Hepatocyte (in vitro differentiated cells): Measurements from ENCODE around the gene KIF25. TPM values are rescaled to one million over a fixed set of nuclear protein-coding genes. Genes with fewer than 3 reads are reported as not detected.
A peak's percentile ranks its signal among the peaks of the same experiment; 100 is the strongest.

Source experiments
- DNase-seq: peaks from one replicate; pipeline ENCODE4 v3.0.0-alpha.2; 2016; ENCODE audit warnings: low spot score
- H2AFZ ChIP-seq: fragments of 200-600 bp; sonication (generic); 2 replicates; pipeline ENCODE4 v1.6.0; 2016; ENCODE audit warnings: antibody characterized with exemption, mild to moderate bottlenecking
- H3K27ac ChIP-seq: fragments of 200-600 bp; sonication (generic); 2 replicates; pipeline ENCODE4 v1.5.1; 2016; ENCODE audit warnings: mild to moderate bottlenecking
- H3K27me3 ChIP-seq: fragments of 200-600 bp; sonication (generic); 2 replicates; pipeline ENCODE4 v1.6.1; 2016
- H3K36me3 ChIP-seq: fragments of 200-600 bp; sonication (generic); replicated peaks from 2 replicates; pipeline ENCODE4 v1.5.1; 2016; ENCODE audit warnings: low read depth; ENCODE audit not compliant: insufficient read depth
- H3K4me1 ChIP-seq: fragments of 200-600 bp; sonication (generic); 2 replicates; pipeline ENCODE4 v1.5.1; 2016; ENCODE audit warnings: mild to moderate bottlenecking, moderate library complexity; ENCODE audit not compliant: insufficient read depth
- H3K4me2 ChIP-seq: fragments of 200-600 bp; sonication (generic); 2 replicates; pipeline ENCODE4 v1.6.0; 2016
- H3K4me3 ChIP-seq: fragments of 200-600 bp; sonication (generic); 2 replicates; pipeline ENCODE4 v1.5.1; 2016; ENCODE audit warnings: mild to moderate bottlenecking
- H3K79me2 ChIP-seq: fragments of 200-600 bp; sonication (generic); 2 replicates; pipeline ENCODE4 v1.6.0; 2017; ENCODE audit warnings: mild to moderate bottlenecking
- H3K9me2 ChIP-seq: fragments of 200-600 bp; sonication (generic); replicated peaks from 2 replicates; pipeline ENCODE4 v1.6.0; 2017; ENCODE audit warnings: mild to moderate bottlenecking; ENCODE audit not compliant: insufficient read depth
- H3K9me3 ChIP-seq: fragments of 200-600 bp; sonication (generic); 2 replicates; pipeline ENCODE4 v1.5.1; 2016; ENCODE audit warnings: low read depth, mild to moderate bottlenecking
- H4K20me1 ChIP-seq: fragments of 200-600 bp; sonication (generic); 2 replicates; pipeline ENCODE4 v1.6.0; 2016; ENCODE audit warnings: mild to moderate bottlenecking; ENCODE audit not compliant: insufficient read depth, poor library complexity, severe bottlenecking
- EZH2 ChIP-seq: fragments of 200-600 bp; sonication (generic); IDR thresholded peaks from 2 replicates; pipeline ENCODE4 v1.6.1; 2016; ENCODE audit warnings: antibody characterized with exemption, mild to moderate bottlenecking, borderline replicate concordance
- EZH2phosphoT487 ChIP-seq: fragments of 200-600 bp; sonication (generic); IDR thresholded peaks from one replicate; pipeline ENCODE4 v1.6.1; 2018; ENCODE audit warnings: antibody characterized with exemption, mild to moderate bottlenecking, low read depth, moderate library complexity; ENCODE audit not compliant: unreplicated experiment, severe bottlenecking
- WGBS: methylation state at CpG from one replicate; pipeline ENCODE4 v1.1.6; 2016; ENCODE audit warnings: low lambda C conversion rate; ENCODE audit errors: missing lambda C conversion rate; 5-methylcytosine and 5-hydroxymethylcytosine counted together
- polyA plus RNA-seq: library from polyadenylated mRNA; unstranded; fragments of >200 nt; fragmentation: Nextera tagmentation; extraction: Ambion mirVana; gene quantifications from 2 replicates; pipeline ENCODE4 v1.2.1, GENCODE V29; 2016
- total RNA-seq: library from RNA; depleted of rRNA; stranded (reverse); fragments of >200 nt; gene quantifications from 2 replicates; pipeline ENCODE4 v1.2.3, GENCODE V29; 2014
- TF ChIP-seq, protein P1 (sequence below): fragments of 200-600 bp; sonication (generic); IDR thresholded peaks from 2 replicates; pipeline ENCODE4 v1.5.1; 2016; ENCODE audit warnings: antibody characterized with exemption, mild to moderate bottlenecking; ENCODE audit not compliant: poor library complexity

Gene KIF25
- total and polyA plus RNA-seq, 2 experiments from 2014 or later = 0.40 TPM; not detected in 1

- Histone ChIP-seq H3K9me3 (peaks cover 11% of the 10 kb centered on the region), H3K4me3 (no peak overlapping the region), H3K4me2 (no peak overlapping the region), H3K9me2 (no peaks in the 10 kb centered on the region), H4K20me1 (no peaks in the 10 kb centered on the region), H3K79me2 (no peaks in the 10 kb centered on the region), H3K27me3 (no peaks in the 10 kb centered on the region), H2AFZ (no peak overlapping the region), H3K4me1 (no peaks in the 10 kb centered on the region), H3K36me3 (no peaks in the 10 kb centered on the region), H3K27ac (peak overlapping the region; percentile 55)
- 30% methylated on average over 3 of the region's 3 CpGs for WGBS
- peak; percentile 75 for DNase-seq
- TF ChIP-seq, protein P1, sequence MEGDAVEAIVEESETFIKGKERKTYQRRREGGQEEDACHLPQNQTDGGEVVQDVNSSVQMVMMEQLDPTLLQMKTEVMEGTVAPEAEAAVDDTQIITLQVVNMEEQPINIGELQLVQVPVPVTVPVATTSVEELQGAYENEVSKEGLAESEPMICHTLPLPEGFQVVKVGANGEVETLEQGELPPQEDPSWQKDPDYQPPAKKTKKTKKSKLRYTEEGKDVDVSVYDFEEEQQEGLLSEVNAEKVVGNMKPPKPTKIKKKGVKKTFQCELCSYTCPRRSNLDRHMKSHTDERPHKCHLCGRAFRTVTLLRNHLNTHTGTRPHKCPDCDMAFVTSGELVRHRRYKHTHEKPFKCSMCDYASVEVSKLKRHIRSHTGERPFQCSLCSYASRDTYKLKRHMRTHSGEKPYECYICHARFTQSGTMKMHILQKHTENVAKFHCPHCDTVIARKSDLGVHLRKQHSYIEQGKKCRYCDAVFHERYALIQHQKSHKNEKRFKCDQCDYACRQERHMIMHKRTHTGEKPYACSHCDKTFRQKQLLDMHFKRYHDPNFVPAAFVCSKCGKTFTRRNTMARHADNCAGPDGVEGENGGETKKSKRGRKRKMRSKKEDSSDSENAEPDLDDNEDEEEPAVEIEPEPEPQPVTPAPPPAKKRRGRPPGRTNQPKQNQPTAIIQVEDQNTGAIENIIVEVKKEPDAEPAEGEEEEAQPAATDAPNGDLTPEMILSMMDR = no peak
- TF ChIP-seq EZH2 = no peak
- no peak for TF ChIP-seq EZH2phosphoT487
Observed at GRCh38 chr6:168007592-168008338, 10.3 kb downstream of the KIF25 start.

DNA sequence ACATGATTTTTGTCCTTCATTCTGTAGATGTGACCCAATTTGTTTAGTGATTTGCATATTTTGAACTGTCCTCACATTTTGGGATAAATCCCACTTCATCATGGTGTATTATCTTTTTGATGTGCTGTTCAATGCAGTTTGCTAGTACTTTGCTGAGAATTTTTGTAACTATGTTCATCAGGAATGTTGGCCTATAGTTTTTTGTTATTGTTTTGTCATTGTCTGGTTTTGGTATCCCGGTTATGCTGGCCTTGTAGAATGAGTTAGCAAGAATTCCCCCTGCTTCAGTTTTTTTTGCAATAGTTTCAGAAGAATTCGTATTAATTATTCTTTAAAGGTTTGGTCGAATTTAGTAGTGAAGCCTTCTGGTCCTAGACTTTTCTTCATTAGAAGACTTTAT lies 11.9 kb downstream of the KIF25 start:
- H3K4me2 ChIP-seq = no peak overlapping the region
- TF ChIP-seq EZH2 = no peak
- peaks cover 11% of the 10 kb centered on the region for H3K9me3 ChIP-seq
- no peaks in the 10 kb centered on the region for H3K4me1 ChIP-seq
- no peak for DNase-seq
- H3K79me2 ChIP-seq = no peaks in the 10 kb centered on the region
- no peaks in the 10 kb centered on the region for H3K9me2 ChIP-seq
- WGBS = 90% methylated on average over 3 of the region's 3 CpGs
- no peak overlapping the region for H3K4me3 ChIP-seq
- H4K20me1 ChIP-seq = no peaks in the 10 kb centered on the region
- no peak overlapping the region for H2AFZ ChIP-seq
- H3K36me3 ChIP-seq = no peaks in the 10 kb centered on the region
- no peak overlapping the region for H3K27ac ChIP-seq
- H3K27me3 ChIP-seq = no peaks in the 10 kb centered on the region

- H3K4me1 ChIP-seq = peaks cover 4% of the 10 kb centered on the region
- no peaks in the 10 kb centered on the region for H3K36me3 ChIP-seq
- H3K4me2 ChIP-seq = no peak overlapping the region
- WGBS = 91% methylated on average over 1 of the region's 1 CpG
- no peaks in the 10 kb centered on the region for H3K9me2 ChIP-seq
- peaks cover 11% of the 10 kb centered on the region for H3K9me3 ChIP-seq
- H3K79me2 ChIP-seq = no peaks in the 10 kb centered on the region
- H3K4me3 ChIP-seq = no peak overlapping the region
- H2AFZ ChIP-seq = no peak overlapping the region
- H4K20me1 ChIP-seq = no peaks in the 10 kb centered on the region
- TF ChIP-seq EZH2 (no peak), EZH2phosphoT487 (no peak)
- TF ChIP-seq, protein P1 = no peak
- H3K27me3 ChIP-seq = no peaks in the 10 kb centered on the region
- no peak for DNase-seq
- H3K27ac ChIP-seq = no peak overlapping the region
Observed at GRCh38 chr6:168011291-168011690, 13.8 kb downstream of the KIF25 start.

GRCh38 chr6:168012431-168013249 lies 15.2 kb downstream of the KIF25 start:
- no peaks in the 10 kb centered on the region for H3K27me3 ChIP-seq
- no peak overlapping the region for H3K27ac ChIP-seq
- WGBS = 85% methylated on average over 13 of the region's 13 CpGs
- no peak overlapping the region for H2AFZ ChIP-seq
- peaks cover 15% of the 10 kb centered on the region for H3K4me1 ChIP-seq
- DNase-seq = no peak
- no peaks in the 10 kb centered on the region for H3K79me2 ChIP-seq
- H3K36me3 ChIP-seq = no peaks in the 10 kb centered on the region
- H3K4me2 ChIP-seq = no peak overlapping the region
- H3K9me3 ChIP-seq = peaks cover 11% of the 10 kb centered on the region
- no peaks in the 10 kb centered on the region for H4K20me1 ChIP-seq
- H3K9me2 ChIP-seq = no peaks in the 10 kb centered on the region
- no peak overlapping the region for H3K4me3 ChIP-seq
- TF ChIP-seq, protein P1 = no peak
- TF ChIP-seq EZH2 = no peak
